ENCODE measurements around the gene CEP85L. TPM values are rescaled to one million over a fixed set of nuclear protein-coding genes. Genes with fewer than 3 reads are reported as not detected.

Gene CEP85L
- total RNA-seq, 2 donors from 2014 or later: 87.6 to 95.6 TPM

DNA sequence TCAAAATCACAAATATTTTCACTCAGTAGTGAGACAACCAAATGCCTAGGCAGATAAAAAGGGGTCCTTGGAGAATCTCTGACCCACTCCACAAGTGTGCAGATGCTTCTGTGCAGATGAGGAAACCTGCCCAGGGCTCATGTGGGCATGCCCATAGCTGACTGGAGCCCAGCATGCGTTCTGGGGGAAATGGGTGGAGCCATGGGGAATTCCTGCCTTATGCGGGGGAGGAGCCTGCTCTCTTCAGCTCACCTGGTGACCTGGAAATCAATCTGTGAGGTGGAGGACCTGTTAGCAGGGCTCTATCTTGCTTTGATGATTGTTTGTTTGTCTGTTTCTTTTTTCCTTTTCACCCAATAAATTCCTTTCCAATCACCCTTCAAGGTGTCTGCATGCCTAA lies 126.7 kb downstream of the CEP85L start:
- H3K4me3 Mint-ChIP-seq: no peak overlapping the region
- ATAC-seq (peak; percentile 75), DNase-seq (no peak)
- H3K9me3 ChIP-seq (ENCODE audit: control insufficient read depth, low read length, poor library complexity, severe bottlenecking): no peaks in the 10 kb centered on the region
- H3K27me3 Mint-ChIP-seq: no peaks in the 10 kb centered on the region
- peaks cover 33% of the 10 kb centered on the region for H3K4me1 Mint-ChIP-seq
- H3K36me3 Mint-ChIP-seq (ENCODE audit: low read depth): peaks cover 7% of the 10 kb centered on the region
- H3K27ac Mint-ChIP-seq: no peak overlapping the region

GRCh38 chr6:118523216-118523615 lies 128.2 kb downstream of the CEP85L start:
- no peak overlapping the region for H3K27ac Mint-ChIP-seq
- no peak overlapping the region for H3K4me3 Mint-ChIP-seq
- peaks cover 29% of the 10 kb centered on the region for H3K4me1 Mint-ChIP-seq
- H3K27me3 Mint-ChIP-seq: no peaks in the 10 kb centered on the region
- H3K9me3 ChIP-seq (ENCODE audit: control insufficient read depth, low read length, poor library complexity, severe bottlenecking): no peaks in the 10 kb centered on the region
- H3K36me3 Mint-ChIP-seq (ENCODE audit: low read depth): peaks cover 11% of the 10 kb centered on the region
- ATAC-seq: no peak
- no peak for DNase-seq

DNA sequence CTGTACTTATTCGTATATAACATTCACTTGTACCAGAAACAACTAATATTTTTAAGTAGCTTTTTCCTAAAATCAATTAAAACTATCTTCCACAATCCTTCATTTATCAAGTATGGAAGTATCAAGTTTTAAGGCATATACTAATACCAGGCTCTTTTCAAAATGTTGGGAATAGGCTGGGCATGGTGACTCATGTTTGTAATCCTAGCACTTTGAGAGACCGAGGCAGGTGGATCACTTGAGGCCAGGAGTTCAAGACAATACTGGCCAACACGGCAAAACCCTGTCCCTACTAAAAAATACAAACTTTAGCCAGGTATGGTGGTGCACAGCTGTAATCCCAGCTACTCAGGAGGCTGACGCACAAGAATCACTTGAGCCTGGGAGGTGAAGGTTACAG lies 129.0 kb downstream of the CEP85L start:
- Mint-ChIP-seq H3K36me3 (ENCODE audit: low read depth) (peaks cover 13% of the 10 kb centered on the region), H3K27ac (no peak overlapping the region), H3K4me1 (peaks cover 27% of the 10 kb centered on the region), H3K27me3 (no peaks in the 10 kb centered on the region), H3K4me3 (no peak overlapping the region)
- H3K9me3 ChIP-seq (ENCODE audit: control insufficient read depth, low read length, poor library complexity, severe bottlenecking): no peaks in the 10 kb centered on the region
- DNase-seq (no peak), ATAC-seq (no peak)

DNA sequence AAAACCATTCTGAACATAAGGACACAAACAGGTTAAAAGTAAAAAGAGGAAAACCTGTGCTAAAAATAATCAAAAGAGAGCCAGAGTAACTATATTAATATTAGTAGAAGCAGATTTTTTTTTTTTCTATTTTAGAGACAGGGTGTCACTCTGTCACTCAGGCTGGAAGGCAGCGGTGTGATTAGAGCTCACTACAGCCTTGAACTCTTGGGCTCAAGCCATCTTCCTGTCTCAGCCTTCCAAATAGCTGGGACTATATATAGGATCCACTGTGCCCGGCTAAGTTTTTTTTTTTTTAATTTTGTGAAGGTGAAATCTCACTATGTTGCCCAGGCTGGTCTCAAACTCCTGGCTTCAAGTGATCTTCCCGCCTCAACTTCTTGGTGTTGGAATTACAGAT lies 136.7 kb downstream of the CEP85L start:
- H3K27ac Mint-ChIP-seq: no peak overlapping the region
- no peak overlapping the region for H3K4me3 Mint-ChIP-seq
- H3K36me3 Mint-ChIP-seq (ENCODE audit: low read depth): peaks cover 5% of the 10 kb centered on the region
- DNase-seq (no peak), ATAC-seq (no peak)
- no peaks in the 10 kb centered on the region for H3K27me3 Mint-ChIP-seq
- no peaks in the 10 kb centered on the region for H3K9me3 ChIP-seq (ENCODE audit: control insufficient read depth, low read length, poor library complexity, severe bottlenecking)
- H3K4me1 Mint-ChIP-seq: peaks cover 27% of the 10 kb centered on the region

GRCh38 chr6:118511930-118512715 lies 139.3 kb downstream of the CEP85L start:
- no peaks in the 10 kb centered on the region for H3K9me3 ChIP-seq (ENCODE audit: control insufficient read depth, low read length, poor library complexity, severe bottlenecking)
- peaks cover 31% of the 10 kb centered on the region for H3K4me1 Mint-ChIP-seq
- H3K36me3 Mint-ChIP-seq (ENCODE audit: low read depth): no peaks in the 10 kb centered on the region
- ATAC-seq (no peak), DNase-seq (no peak)
- no peak overlapping the region for H3K4me3 Mint-ChIP-seq
- H3K27ac Mint-ChIP-seq: peak overlapping the region; percentile 83
- no peaks in the 10 kb centered on the region for H3K27me3 Mint-ChIP-seq

- Mint-ChIP-seq H3K27ac (peak overlapping the region; percentile 49), H3K4me3 (no peak overlapping the region), H3K4me1 (peaks cover 34% of the 10 kb centered on the region), H3K27me3 (no peaks in the 10 kb centered on the region), H3K36me3 (ENCODE audit: low read depth) (peaks cover 2% of the 10 kb centered on the region)
- DNase-seq: no peak
- no peak for ATAC-seq
- no peaks in the 10 kb centered on the region for H3K9me3 ChIP-seq (ENCODE audit: control insufficient read depth, low read length, poor library complexity, severe bottlenecking)
These were observed 142.3 kb downstream of the CEP85L start for GRCh38 chr6:118509009-118509617.

DNA sequence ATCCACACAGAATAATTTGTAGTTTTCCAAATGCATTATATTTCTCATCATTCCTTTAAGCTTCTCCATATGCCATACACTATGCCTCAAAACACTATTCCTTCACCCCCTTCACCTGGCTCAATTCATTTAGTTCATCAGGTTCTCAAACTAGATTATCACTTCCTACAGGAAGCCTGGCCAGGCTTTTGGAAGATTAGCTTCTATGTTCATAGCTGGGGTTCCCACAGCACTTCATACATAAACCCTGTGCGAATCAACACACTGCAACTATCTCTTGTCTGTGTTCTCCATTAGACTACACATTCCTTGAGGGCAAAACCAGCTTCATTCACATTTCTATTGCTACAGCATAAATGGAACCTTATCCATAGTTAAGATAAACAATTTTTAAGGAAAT lies 143.8 kb downstream of the CEP85L start:
- no peak for DNase-seq
- H3K9me3 ChIP-seq (ENCODE audit: control insufficient read depth, low read length, poor library complexity, severe bottlenecking): no peaks in the 10 kb centered on the region
- Mint-ChIP-seq H3K4me1 (peaks cover 28% of the 10 kb centered on the region), H3K36me3 (ENCODE audit: low read depth) (peaks cover 6% of the 10 kb centered on the region), H3K27ac (peak overlapping the region; percentile 82), H3K4me3 (no peak overlapping the region), H3K27me3 (no peaks in the 10 kb centered on the region)
- no peak for ATAC-seq

DNA sequence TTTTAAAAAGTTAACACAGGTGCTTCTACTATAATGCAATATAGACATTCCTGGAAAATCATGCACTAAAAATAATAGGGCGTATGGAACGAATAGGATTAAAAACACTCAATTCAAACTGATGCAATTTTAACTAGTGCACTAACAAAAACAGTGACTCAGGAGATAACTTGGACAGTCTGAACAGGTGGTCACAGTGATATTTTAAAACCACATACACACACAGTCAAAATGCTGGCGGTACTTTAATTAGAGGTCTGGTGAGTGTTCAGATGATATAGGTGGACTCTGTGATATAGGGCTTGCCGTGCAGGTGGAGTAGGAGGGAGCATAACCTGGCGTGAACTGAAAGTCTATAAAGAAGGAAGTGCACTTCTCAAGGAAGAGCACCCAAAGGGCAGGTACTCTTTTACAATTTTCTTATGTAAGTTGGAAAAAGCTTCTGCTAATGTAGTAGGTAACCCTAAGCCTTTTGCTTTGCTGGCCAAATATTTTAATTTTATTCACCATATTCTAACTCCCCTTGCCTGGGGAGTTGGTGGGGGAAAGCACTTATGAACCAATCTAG lies 145.2 kb downstream of the CEP85L start:
- Mint-ChIP-seq H3K27ac (peak overlapping the region; percentile 82), H3K36me3 (ENCODE audit: low read depth) (peaks cover 7% of the 10 kb centered on the region)
- ATAC-seq: no peak

DNA sequence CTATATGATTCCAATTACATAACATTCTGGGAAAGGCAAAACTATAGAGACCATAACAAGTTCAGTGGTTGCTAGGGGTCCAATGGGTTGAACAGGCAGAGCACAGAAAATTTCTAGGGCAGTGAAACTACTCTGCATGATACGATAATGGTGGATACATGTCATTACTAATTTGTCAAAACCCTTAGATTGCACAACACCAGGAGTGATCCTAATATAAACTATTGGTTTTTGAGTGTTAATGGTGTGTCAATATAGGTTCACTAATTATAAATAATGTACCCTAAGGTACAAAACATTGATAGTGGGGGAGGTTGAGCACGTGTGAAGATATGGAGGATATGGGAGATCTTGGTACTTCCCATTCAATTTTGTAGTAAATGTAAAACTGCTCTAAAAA lies 145.7 kb downstream of the CEP85L start:
- ATAC-seq (no peak), DNase-seq (no peak)
- peak overlapping the region; percentile 82 for H3K27ac Mint-ChIP-seq
- H3K36me3 Mint-ChIP-seq (ENCODE audit: low read depth): peaks cover 7% of the 10 kb centered on the region
- H3K27me3 Mint-ChIP-seq: no peaks in the 10 kb centered on the region
- no peak overlapping the region for H3K4me3 Mint-ChIP-seq
- no peaks in the 10 kb centered on the region for H3K9me3 ChIP-seq (ENCODE audit: control insufficient read depth, low read length, poor library complexity, severe bottlenecking)
- peaks cover 25% of the 10 kb centered on the region for H3K4me1 Mint-ChIP-seq

More for the DNA sequence above, 145.2 kb downstream of the CEP85L start:
- Mint-ChIP-seq H3K4me3 (no peak overlapping the region), H3K27me3 (no peaks in the 10 kb centered on the region), H3K4me1 (peaks cover 26% of the 10 kb centered on the region)
- H3K9me3 ChIP-seq (ENCODE audit: control insufficient read depth, low read length, poor library complexity, severe bottlenecking): no peaks in the 10 kb centered on the region
- DNase-seq: no peak

GRCh38 chr6:118504611-118505010 lies 146.8 kb downstream of the CEP85L start:
- H3K36me3 Mint-ChIP-seq (ENCODE audit: low read depth): peaks cover 7% of the 10 kb centered on the region
- H3K4me3 Mint-ChIP-seq: no peak overlapping the region

GRCh38 chr6:118502169-118502568 lies 149.2 kb downstream of the CEP85L start:
- no peak overlapping the region for H3K27ac Mint-ChIP-seq
- no peak overlapping the region for H3K4me3 Mint-ChIP-seq
- H3K4me1 Mint-ChIP-seq: peaks cover 23% of the 10 kb centered on the region
- H3K27me3 Mint-ChIP-seq: no peaks in the 10 kb centered on the region
- ATAC-seq: no peak
- no peaks in the 10 kb centered on the region for H3K9me3 ChIP-seq (ENCODE audit: control insufficient read depth, low read length, poor library complexity, severe bottlenecking)
- H3K36me3 Mint-ChIP-seq (ENCODE audit: low read depth): peaks cover 10% of the 10 kb centered on the region
- no peak for DNase-seq

More at GRCh38 chr6:118504611-118505010, 146.8 kb downstream of the CEP85L start:
- no peaks in the 10 kb centered on the region for H3K9me3 ChIP-seq (ENCODE audit: control insufficient read depth, low read length, poor library complexity, severe bottlenecking)
- no peaks in the 10 kb centered on the region for H3K27me3 Mint-ChIP-seq
- ATAC-seq (no peak), DNase-seq (no peak)
- H3K27ac Mint-ChIP-seq: no peak overlapping the region
- H3K4me1 Mint-ChIP-seq: peaks cover 23% of the 10 kb centered on the region

DNA sequence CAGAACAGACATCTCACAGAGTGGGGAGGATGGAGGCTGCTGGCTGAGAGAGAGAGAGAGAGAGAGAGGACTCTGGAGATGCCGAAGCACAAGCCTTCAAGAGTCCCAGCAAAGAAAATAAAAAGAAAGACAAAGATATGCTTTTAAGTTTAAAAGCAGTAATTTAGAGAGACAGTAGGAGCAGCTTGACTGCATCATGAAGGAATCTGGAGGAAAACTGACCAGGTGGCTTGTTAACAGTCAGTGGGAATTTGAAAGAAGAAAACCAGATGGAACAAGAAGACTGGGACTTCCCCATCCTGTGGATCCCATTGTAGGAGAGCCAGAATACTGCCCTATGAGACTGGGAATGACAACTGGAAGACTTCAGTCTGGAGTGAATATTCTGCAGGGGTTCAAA lies 149.6 kb downstream of the CEP85L start:
- Mint-ChIP-seq H3K4me3 (no peak overlapping the region), H3K27ac (no peak overlapping the region), H3K36me3 (ENCODE audit: low read depth) (peaks cover 8% of the 10 kb centered on the region), H3K4me1 (peaks cover 19% of the 10 kb centered on the region), H3K27me3 (no peaks in the 10 kb centered on the region)
- no peaks in the 10 kb centered on the region for H3K9me3 ChIP-seq (ENCODE audit: control insufficient read depth, low read length, poor library complexity, severe bottlenecking)
- ATAC-seq: no peak
- no peak for DNase-seq

- Mint-ChIP-seq H3K27ac (no peak overlapping the region), H3K4me1 (peaks cover 15% of the 10 kb centered on the region), H3K36me3 (ENCODE audit: low read depth) (peaks cover 8% of the 10 kb centered on the region), H3K27me3 (no peaks in the 10 kb centered on the region), H3K4me3 (no peak overlapping the region)
- DNase-seq: no peak
- no peak for ATAC-seq
- no peaks in the 10 kb centered on the region for H3K9me3 ChIP-seq (ENCODE audit: control insufficient read depth, low read length, poor library complexity, severe bottlenecking)
These were observed 150.3 kb downstream of the CEP85L start for GRCh38 chr6:118501099-118501498.
